Left renal pelvis (tissue), 4 donors: ENCODE results near the gene P2RX1. TPM values are rescaled to one million over a fixed set of nuclear protein-coding genes. Genes with fewer than 3 reads are reported as not detected.

ENCODE experiments used
- DNase-seq, 4 donors: peaks; one replicate each; pipeline ENCODE4 v3.0.0-alpha.2; 2013; ENCODE audit warnings: low read depth in 4 of 4, low spot score in 3 of 4
- polyA plus RNA-seq, 4 donors: library from polyadenylated mRNA; unstranded; fragments of 120-200 nt; gene quantifications; one replicate each; pipeline ENCODE4 v1.2.1, GENCODE V29; 2013; ENCODE audit not compliant: insufficient read length in 4 of 4

P2RX1 gene
- polyA plus RNA-seq, 4 donors = 0.56 to 2.0 (median 0.78) TPM

GRCh38 chr17:3925684-3926485 is 9.6 kb upstream of the P2RX1 start:
- DNase-seq = no peak

- DNase-seq = no peak
Observed at GRCh38 chr17:3924512-3925350, 8.5 kb upstream of the P2RX1 start.

- DNase-seq = no peak
Observed at GRCh38 chr17:3923466-3924190, 7.4 kb upstream of the P2RX1 start.

GRCh38 chr17:3922765-3923164 is 6.5 kb upstream of the P2RX1 start:
- no peak for DNase-seq

- DNase-seq = no peak
Observed at GRCh38 chr17:3921502-3922319, 5.4 kb upstream of the P2RX1 start.

GRCh38 chr17:3921006-3921405 is 4.7 kb upstream of the P2RX1 start:
- no peak for DNase-seq

GRCh38 chr17:3919123-3919624 is 2.9 kb upstream of the P2RX1 start:
- DNase-seq = no peak

GRCh38 chr17:3918372-3919122 is 2.3 kb upstream of the P2RX1 start:
- DNase-seq = no peak

- no peak for DNase-seq
Observed at GRCh38 chr17:3917391-3917931, 1.2 kb upstream of the P2RX1 start.

- no peak for DNase-seq
Observed at GRCh38 chr17:3916825-3917224, 560 bp upstream of the P2RX1 start.

GRCh38 chr17:3915581-3915994 is 677 bp downstream of the P2RX1 start:
- no peak for DNase-seq

GRCh38 chr17:3914312-3914670 is 2.0 kb downstream of the P2RX1 start:
- DNase-seq = no peak

GRCh38 chr17:3913531-3914311 is 2.5 kb downstream of the P2RX1 start:
- DNase-seq = no peak

- no peak for DNase-seq
Observed at GRCh38 chr17:3912827-3913226, 3.4 kb downstream of the P2RX1 start.

- no peak for DNase-seq
Observed at GRCh38 chr17:3911271-3912053, 4.8 kb downstream of the P2RX1 start.

- DNase-seq = no peak
Observed at GRCh38 chr17:3910420-3911270, 5.6 kb downstream of the P2RX1 start.

- no peak for DNase-seq
Observed at GRCh38 chr17:3909257-3909656, 7.0 kb downstream of the P2RX1 start.
